Loucy (cell line): ENCODE measurements around the gene FOXP1.

Experiments
- H2AFZ ChIP-seq: fragments of 200-600 bp; sonication (generic); 2 replicates; pipeline ENCODE4 v1.6.0; 2016; ENCODE audit warnings: antibody characterized with exemption, mild to moderate bottlenecking, low read length, moderate library complexity
- H3F3A ChIP-seq: fragments of 200-600 bp; 2 replicates; pipeline ENCODE4 v1.6.0; 2016; ENCODE audit warnings: antibody characterized with exemption, low read depth, mild to moderate bottlenecking
- H3K27me3 ChIP-seq: fragments of 200-600 bp; sonication (generic); 2 replicates; pipeline ENCODE4 v1.6.1; 2014; ENCODE audit warnings: low read length, mild to moderate bottlenecking; ENCODE audit not compliant: insufficient read depth, poor library complexity, severe bottlenecking
- H3K36me3 ChIP-seq: fragments of 200-600 bp; sonication (generic); 2 replicates; pipeline ENCODE4 v1.6.1; 2016; ENCODE audit warnings: low read length; ENCODE audit not compliant: insufficient read depth
- H3K4me1 ChIP-seq: fragments of 200-600 bp; sonication (generic); 2 replicates; pipeline ENCODE4 v1.5.1; 2014; ENCODE audit warnings: low read length, mild to moderate bottlenecking; ENCODE audit not compliant: insufficient read depth, poor library complexity, severe bottlenecking
- H3K4me2 ChIP-seq: fragments of 200-600 bp; sonication (generic); 2 replicates; pipeline ENCODE4 v1.6.0; 2014; ENCODE audit warnings: antibody characterized with exemption, low read length, low read depth, mild to moderate bottlenecking; ENCODE audit not compliant: poor library complexity, severe bottlenecking
- H3K4me3 ChIP-seq: fragments of 200-600 bp; sonication (generic); 2 replicates; pipeline ENCODE4 v1.5.1; 2014; ENCODE audit warnings: low read length, mild to moderate bottlenecking, mixed read lengths; ENCODE audit not compliant: poor library complexity, severe bottlenecking
- H3K79me2 ChIP-seq: fragments of 200-600 bp; sonication (generic); 2 replicates; pipeline ENCODE4 v1.6.1; 2014; ENCODE audit warnings: low read length; ENCODE audit not compliant: insufficient read depth
- H3K9ac ChIP-seq: fragments of 200-600 bp; sonication (generic); 2 replicates; pipeline ENCODE4 v1.6.0; 2014; ENCODE audit warnings: mild to moderate bottlenecking, low read depth, low read length, moderate library complexity; ENCODE audit not compliant: poor library complexity, severe bottlenecking
- H3K9me2 ChIP-seq: fragments of 200-600 bp; sonication (generic); replicated peaks from 2 replicates; pipeline ENCODE4 v1.6.1; 2016; ENCODE audit warnings: low read depth, low read length, mixed read lengths
- H3K9me3 ChIP-seq: fragments of 200-600 bp; sonication (generic); 2 replicates; pipeline ENCODE4 v1.6.1; 2014; ENCODE audit warnings: mild to moderate bottlenecking, antibody characterized with exemption, low read length, low read depth; ENCODE audit not compliant: insufficient read depth
- H4K20me1 ChIP-seq: fragments of 200-600 bp; sonication (generic); 2 replicates; pipeline ENCODE4 v1.6.0; 2014; ENCODE audit warnings: antibody characterized with exemption, low read length, mild to moderate bottlenecking; ENCODE audit not compliant: insufficient read depth, poor library complexity, severe bottlenecking
- CTCF ChIP-seq: fragments of 200-600 bp; sonication (generic); conservative IDR thresholded peaks from 2 replicates; pipeline ENCODE4 v1.5.1; 2014; ENCODE audit warnings: mild to moderate bottlenecking, antibody characterized with exemption, low read length
- EZH2phosphoT487 ChIP-seq: fragments of 200-600 bp; IDR thresholded peaks from 2 replicates; pipeline ENCODE4 v1.6.1; 2018; ENCODE audit warnings: antibody characterized with exemption, mild to moderate bottlenecking, moderate library complexity, borderline replicate concordance

Gene FOXP1

GRCh38 chr3:71033681-71034220 lies 549.8 kb downstream of the FOXP1 start:
- Histone ChIP-seq H3F3A (no peaks in the 10 kb centered on the region), H2AFZ (no peak overlapping the region), H3K27me3 (no peaks in the 10 kb centered on the region), H3K9me2 (no peaks in the 10 kb centered on the region), H3K4me3 (no peak overlapping the region), H3K4me1 (peaks cover 15% of the 10 kb centered on the region), H3K4me2 (no peak overlapping the region), H4K20me1 (peaks cover 15% of the 10 kb centered on the region), H3K79me2 (peaks cover 60% of the 10 kb centered on the region; the same call in 1 of the 2 replicates), H3K9me3 (no peaks in the 10 kb centered on the region), H3K9ac (no peak overlapping the region), H3K36me3 (peaks cover 81% of the 10 kb centered on the region; the same call in 1 of the 2 replicates)
- TF ChIP-seq EZH2phosphoT487 (no peak), CTCF (no peak)

GRCh38 chr3:71031914-71032521 lies 551.5 kb downstream of the FOXP1 start:
- no peak overlapping the region for H3K4me2 ChIP-seq

GRCh38 chr3:71031181-71031580 lies 552.3 kb downstream of the FOXP1 start:
- Histone ChIP-seq H2AFZ (no peak overlapping the region), H3K79me2 (peaks cover 56% of the 10 kb centered on the region; the same call in 1 of the 2 replicates), H3K4me3 (no peak overlapping the region), H3K9me3 (no peaks in the 10 kb centered on the region), H3K9me2 (no peaks in the 10 kb centered on the region), H3F3A (no peaks in the 10 kb centered on the region), H3K27me3 (no peaks in the 10 kb centered on the region), H3K4me1 (peaks cover 14% of the 10 kb centered on the region), H4K20me1 (peaks cover 11% of the 10 kb centered on the region), H3K36me3 (peaks cover 56% of the 10 kb centered on the region; the same call in 1 of the 2 replicates), H3K4me2 (no peak overlapping the region), H3K9ac (no peak overlapping the region)
- no peak for TF ChIP-seq CTCF
- TF ChIP-seq EZH2phosphoT487 = no peak

More at GRCh38 chr3:71031914-71032521, 551.5 kb downstream of the FOXP1 start:
- H3K36me3 ChIP-seq = peaks cover 65% of the 10 kb centered on the region; the same call in 1 of the 2 replicates
- no peaks in the 10 kb centered on the region for H3K9me3 ChIP-seq
- H2AFZ ChIP-seq = no peak overlapping the region
- H3K79me2 ChIP-seq = peaks cover 58% of the 10 kb centered on the region; the same call in 1 of the 2 replicates
- TF ChIP-seq CTCF (no peak), EZH2phosphoT487 (no peak)
- no peaks in the 10 kb centered on the region for H3K9me2 ChIP-seq
- H3K4me3 ChIP-seq = no peak overlapping the region
- H3K27me3 ChIP-seq = no peaks in the 10 kb centered on the region
- no peaks in the 10 kb centered on the region for H3F3A ChIP-seq
- peaks cover 15% of the 10 kb centered on the region for H3K4me1 ChIP-seq
- peaks cover 15% of the 10 kb centered on the region for H4K20me1 ChIP-seq
- no peak overlapping the region for H3K9ac ChIP-seq
